ENCODE measurements around the gene LAMP1.

The LAMP1 gene

GRCh38 chr13:113358653-113359190 is 61.7 kb downstream of the LAMP1 start:
- DNase-seq (ENCODE audit: extremely low read depth, low read depth), result no peak
- H3K4me3 ChIP-seq (replicated peaks; ENCODE audit: low read depth, low read length), result no peak overlapping the region
- TF ChIP-seq CTCF (IDR thresholded peaks at IDR 0.05; ENCODE audit: low read depth, low read length, missing control alignments), result no peak

- no peak overlapping the region for H3K4me3 ChIP-seq (replicated peaks; ENCODE audit: low read depth, low read length)
- TF ChIP-seq CTCF (IDR thresholded peaks at IDR 0.05; ENCODE audit: low read depth, low read length, missing control alignments), result no peak
- no peak for DNase-seq (ENCODE audit: extremely low read depth, low read depth)
These were observed 62.5 kb downstream of the LAMP1 start for GRCh38 chr13:113359571-113359970.

- no peak for DNase-seq (ENCODE audit: extremely low read depth, low read depth)
- no peak overlapping the region for H3K4me3 ChIP-seq (replicated peaks; ENCODE audit: low read depth, low read length)
- TF ChIP-seq CTCF (IDR thresholded peaks at IDR 0.05; ENCODE audit: low read depth, low read length, missing control alignments), result no peak
These were observed 63.4 kb downstream of the LAMP1 start for GRCh38 chr13:113360446-113360845.

GRCh38 chr13:113361406-113361805 is 64.4 kb downstream of the LAMP1 start:
- H3K4me3 ChIP-seq (replicated peaks; ENCODE audit: low read depth, low read length), result no peak overlapping the region
- no peak for DNase-seq (ENCODE audit: extremely low read depth, low read depth)
- no peak for TF ChIP-seq CTCF (IDR thresholded peaks at IDR 0.05; ENCODE audit: low read depth, low read length, missing control alignments)

GRCh38 chr13:113364311-113364889 is 67.4 kb downstream of the LAMP1 start:
- no peak overlapping the region for H3K4me3 ChIP-seq (replicated peaks; ENCODE audit: low read depth, low read length)
- no peak for TF ChIP-seq CTCF (IDR thresholded peaks at IDR 0.05; ENCODE audit: low read depth, low read length, missing control alignments)
- no peak for DNase-seq (ENCODE audit: extremely low read depth, low read depth)

- DNase-seq (ENCODE audit: extremely low read depth, low read depth), result no peak
- H3K4me3 ChIP-seq (replicated peaks; ENCODE audit: low read depth, low read length), result no peak overlapping the region
- no peak for TF ChIP-seq CTCF (IDR thresholded peaks at IDR 0.05; ENCODE audit: low read depth, low read length, missing control alignments)
These were observed 68.0 kb downstream of the LAMP1 start for GRCh38 chr13:113364901-113365582.

All from HFF-Myc (cell line).